Measurements from ENCODE around the gene UBE2Q1. TPM values are rescaled to one million over a fixed set of nuclear protein-coding genes. Genes with fewer than 3 reads are reported as not detected.

UBE2Q1 gene
- total and polyA plus RNA-seq, 4 donors: 25.5 to 63.9 (median 45.0) TPM

DNA sequence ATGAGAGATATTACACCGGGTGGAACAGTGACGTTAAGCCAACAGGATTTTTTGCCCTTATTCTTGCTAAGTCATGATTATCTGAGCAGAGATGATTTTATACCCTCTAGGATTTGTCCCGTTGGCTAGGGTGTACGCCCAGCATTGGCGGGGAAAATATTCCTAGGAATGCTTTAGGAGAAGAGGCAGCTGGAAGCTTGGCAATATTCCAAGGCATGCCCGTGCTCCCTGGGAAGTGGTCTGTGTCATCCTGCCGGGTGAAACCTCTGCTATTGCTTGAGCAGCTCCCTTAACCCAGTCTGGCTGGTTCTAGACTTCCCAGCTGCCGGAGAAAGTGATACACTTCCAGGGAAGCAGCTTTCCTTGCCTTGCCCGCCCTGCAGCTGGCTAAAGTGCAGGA is 25.3 kb upstream of the UBE2Q1 start:
- Histone ChIP-seq H3K27me3 (ENCODE audit: control insufficient read depth in 1 of 2, insufficient read depth in 2 of 2, low read length in 1 of 2) (no peaks in the 10 kb centered on the region), H3K27ac (ENCODE audit: low read depth in 1 of 2, low read length in 2 of 2) (no peak overlapping the region)

DNA sequence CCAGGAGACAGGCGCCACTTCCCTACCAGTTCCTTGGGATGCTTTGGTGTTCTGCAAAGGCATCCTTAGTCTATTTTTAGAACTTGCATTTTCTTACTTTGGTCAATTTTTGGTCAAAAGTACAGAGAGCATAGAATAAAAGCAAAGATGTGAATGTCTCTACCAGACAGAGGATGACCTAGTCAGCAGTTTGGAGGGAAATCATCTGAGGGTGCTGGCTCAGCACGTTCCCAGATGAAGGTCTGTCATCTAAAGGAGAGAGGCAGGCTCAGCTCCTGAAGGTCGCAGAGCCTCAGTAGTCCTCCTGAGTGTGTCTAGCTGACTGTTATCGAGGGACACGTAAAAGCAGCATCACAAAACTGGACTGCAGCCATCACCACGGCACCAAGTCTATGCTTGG is 24.4 kb upstream of the UBE2Q1 start:
- Histone ChIP-seq H3K27me3 (ENCODE audit: control insufficient read depth in 1 of 2, insufficient read depth in 2 of 2, low read length in 1 of 2) (no peaks in the 10 kb centered on the region), H3K9me3 (ENCODE audit: control insufficient read depth, low read length) (no peaks in the 10 kb centered on the region), H3K27ac (ENCODE audit: low read depth in 1 of 2, low read length in 2 of 2) (no peak overlapping the region), H3K4me3 (ENCODE audit: low read length in 2 of 2) (no peak overlapping the region), H3K36me3 (ENCODE audit: control insufficient read depth in 1 of 2, insufficient read depth in 2 of 2, low read length in 1 of 2) (peaks cover 7 to 23% of the 10 kb centered on the region in 2 donors), H3K4me1 (ENCODE audit: control insufficient read depth in 1 of 2, insufficient read depth in 2 of 2, low read length in 2 of 2) (no peaks in the 10 kb centered on the region)
- no peak for ATAC-seq (ENCODE audit: low FRiP score)
- 82 to 86% methylated on average over 6 of the region's 6 CpGs for WGBS, 2 donors
- intact Hi-C loops (cut with DNase I): no loop called here
- no peak for DNase-seq

More for the DNA sequence above, 25.3 kb upstream of the UBE2Q1 start:
- peaks cover 7 to 28% of the 10 kb centered on the region in 2 donors for H3K36me3 ChIP-seq (ENCODE audit: control insufficient read depth in 1 of 2, insufficient read depth in 2 of 2, low read length in 1 of 2)
- no peaks in the 10 kb centered on the region for H3K9me3 ChIP-seq (ENCODE audit: control insufficient read depth, low read length)
- no peaks in the 10 kb centered on the region for H3K4me1 ChIP-seq (ENCODE audit: control insufficient read depth in 1 of 2, insufficient read depth in 2 of 2, low read length in 2 of 2)
- H3K4me3 ChIP-seq (ENCODE audit: low read length in 2 of 2): no peak overlapping the region
- DNase-seq: no peak
- ATAC-seq (ENCODE audit: low FRiP score): no peak
- intact Hi-C loops (cut with DNase I): no loop called here
- WGBS, 2 donors: 53 to 61% methylated on average over 9 of the region's 9 CpGs

DNA sequence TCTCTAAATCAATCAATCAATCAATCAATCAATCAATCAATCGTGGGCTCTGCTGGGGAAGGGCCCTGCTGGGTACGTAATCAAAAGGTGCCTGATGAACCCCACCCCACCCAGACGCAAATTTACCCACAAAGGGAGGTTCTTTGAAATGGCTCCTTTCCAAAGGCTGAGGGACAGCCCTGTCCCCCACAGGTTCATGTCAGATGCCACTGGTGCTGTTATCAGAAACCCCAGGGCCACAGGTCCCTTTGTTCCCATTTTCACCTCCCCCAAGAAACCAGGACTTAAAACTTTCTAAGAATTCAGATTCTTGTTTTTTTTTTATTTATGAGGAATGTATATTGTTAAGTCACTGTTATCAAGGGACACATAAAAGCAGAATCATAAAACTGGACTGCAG is 23.3 kb upstream of the UBE2Q1 start:
- intact Hi-C loops (cut with DNase I): no loop called here
- WGBS, 2 donors: 70 to 86% methylated on average over 3 of the region's 3 CpGs
- no peaks in the 10 kb centered on the region for H3K4me1 ChIP-seq (ENCODE audit: control insufficient read depth in 1 of 2, insufficient read depth in 2 of 2, low read length in 2 of 2)
- H3K9me3 ChIP-seq (ENCODE audit: control insufficient read depth, low read length): no peaks in the 10 kb centered on the region
- H3K4me3 ChIP-seq (ENCODE audit: low read length in 2 of 2): no peak overlapping the region
- ATAC-seq (ENCODE audit: low FRiP score) (no peak), DNase-seq (no peak)
- no peak overlapping the region for H3K27ac ChIP-seq (ENCODE audit: low read depth in 1 of 2, low read length in 2 of 2)
- H3K36me3 ChIP-seq (ENCODE audit: control insufficient read depth in 1 of 2, insufficient read depth in 2 of 2, low read length in 1 of 2): peaks cover 7 to 20% of the 10 kb centered on the region in 2 donors
- no peaks in the 10 kb centered on the region for H3K27me3 ChIP-seq (ENCODE audit: control insufficient read depth in 1 of 2, insufficient read depth in 2 of 2, low read length in 1 of 2)

DNA sequence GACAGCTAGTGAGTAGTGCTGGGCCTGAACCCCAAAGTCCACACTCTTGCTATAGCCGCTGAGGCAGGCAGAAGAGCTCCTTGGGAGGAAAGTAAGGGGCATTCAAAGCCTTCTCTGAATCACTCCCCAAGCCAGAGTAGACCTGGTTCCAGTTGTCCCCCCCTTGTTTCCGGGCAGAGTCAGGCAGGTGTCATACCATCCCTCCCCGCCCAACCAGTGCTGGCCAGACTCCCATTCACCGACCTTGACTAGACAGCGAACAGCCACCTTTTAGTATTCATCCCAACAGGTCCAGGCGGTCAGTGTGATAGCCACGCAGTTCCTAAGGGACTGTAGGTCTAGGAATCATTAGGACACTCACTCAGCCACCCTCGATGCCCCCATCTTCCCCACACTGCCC is 20.9 kb upstream of the UBE2Q1 start:
- H3K4me3 ChIP-seq (ENCODE audit: low read length in 2 of 2): no peak overlapping the region
- whole genome bisulfite sequencing, 2 donors: 89 to 92% methylated on average over 8 of the region's 8 CpGs
- H3K4me1 ChIP-seq (ENCODE audit: control insufficient read depth in 1 of 2, insufficient read depth in 2 of 2, low read length in 2 of 2): no peaks in the 10 kb centered on the region
- ATAC-seq (ENCODE audit: low FRiP score): no peak
- H3K27ac ChIP-seq (ENCODE audit: low read depth in 1 of 2, low read length in 2 of 2): no peak overlapping the region
- intact Hi-C loops (cut with DNase I): no loop called here
- H3K9me3 ChIP-seq (ENCODE audit: control insufficient read depth, low read length): no peaks in the 10 kb centered on the region
- H3K36me3 ChIP-seq (ENCODE audit: control insufficient read depth in 1 of 2, insufficient read depth in 2 of 2, low read length in 1 of 2): peaks cover 0 to 10% of the 10 kb centered on the region in 2 donors
- peak in 1 of 2 donors; percentile 33 for DNase-seq
- no peaks in the 10 kb centered on the region for H3K27me3 ChIP-seq (ENCODE audit: control insufficient read depth in 1 of 2, insufficient read depth in 2 of 2, low read length in 1 of 2)

DNA sequence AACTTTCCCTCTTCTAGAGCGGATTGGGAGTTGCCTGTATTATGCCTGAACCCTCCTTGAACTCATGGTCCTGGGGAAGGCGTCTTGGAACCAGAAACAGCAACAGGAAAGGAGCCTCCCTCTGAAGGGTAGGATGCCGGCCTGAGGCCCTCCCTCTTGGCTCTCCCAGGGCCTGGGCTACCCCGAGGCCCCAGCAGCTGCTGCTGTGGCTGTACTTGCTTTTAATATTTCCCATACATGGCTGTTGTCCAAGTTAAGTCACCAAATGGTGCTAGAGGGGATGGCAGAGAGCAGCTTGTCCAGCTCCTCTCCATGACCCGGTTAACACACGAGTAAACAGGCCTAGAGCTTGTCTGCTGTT is 19.6 kb upstream of the UBE2Q1 start:
- no peaks in the 10 kb centered on the region for H3K4me1 ChIP-seq (ENCODE audit: control insufficient read depth in 1 of 2, insufficient read depth in 2 of 2, low read length in 2 of 2)
- no peak overlapping the region for H3K27ac ChIP-seq (ENCODE audit: low read depth in 1 of 2, low read length in 2 of 2)
- 44 to 47% methylated on average over 6 of the region's 6 CpGs for WGBS, 2 donors
- no peaks in the 10 kb centered on the region for H3K27me3 ChIP-seq (ENCODE audit: control insufficient read depth in 1 of 2, insufficient read depth in 2 of 2, low read length in 1 of 2)
- intact Hi-C loops (cut with DNase I): no loop called here
- DNase-seq (peak in 1 of 2 donors; percentile 47), ATAC-seq (ENCODE audit: low FRiP score) (peak; percentile 45)
- no peaks in the 10 kb centered on the region for H3K9me3 ChIP-seq (ENCODE audit: control insufficient read depth, low read length)
- no peak overlapping the region for H3K4me3 ChIP-seq (ENCODE audit: low read length in 2 of 2)
- peaks cover 0 to 6% of the 10 kb centered on the region in 2 donors for H3K36me3 ChIP-seq (ENCODE audit: control insufficient read depth in 1 of 2, insufficient read depth in 2 of 2, low read length in 1 of 2)

DNA sequence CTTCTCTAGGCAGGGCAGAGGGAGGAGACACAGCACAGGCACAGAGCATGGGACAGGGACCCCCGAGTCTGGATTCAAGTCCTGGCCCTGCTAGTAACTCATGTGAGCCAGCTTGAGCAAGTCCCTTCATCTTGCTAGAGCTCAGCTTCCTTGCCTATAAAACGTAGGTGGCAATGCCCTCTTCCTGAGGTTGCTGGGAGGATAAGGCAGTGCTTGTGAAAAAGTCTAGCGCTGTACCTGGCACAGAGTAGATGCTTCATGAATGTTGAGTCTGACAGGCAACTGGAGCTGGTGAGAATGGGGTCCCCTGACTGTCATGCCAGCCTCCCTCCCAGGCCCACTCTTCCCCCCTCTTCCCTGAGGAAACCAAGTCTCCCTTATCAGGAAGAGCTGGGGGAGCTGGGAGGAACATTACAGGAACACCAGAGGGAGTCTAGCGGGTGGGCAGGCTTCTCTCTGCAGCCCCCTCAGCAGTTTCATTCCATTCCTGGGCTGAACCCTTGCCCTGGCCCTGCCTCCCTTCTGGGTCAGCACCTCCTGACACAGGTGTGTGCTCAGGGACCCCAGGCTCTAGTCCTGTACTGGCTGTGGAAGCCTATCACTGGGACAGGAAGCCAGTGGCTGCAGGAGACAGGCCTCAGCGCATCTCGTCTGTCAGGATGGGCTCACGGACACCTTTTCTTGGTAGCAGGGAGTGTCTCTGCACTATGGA is 19.0 kb upstream of the UBE2Q1 start:
- H3K27ac ChIP-seq (ENCODE audit: low read depth in 1 of 2, low read length in 2 of 2): no peak overlapping the region
- intact Hi-C loops (cut with DNase I): no loop called here
- WGBS, 2 donors: 73 to 75% methylated on average over 7 of the region's 7 CpGs
- peak; percentile 21 for ATAC-seq (ENCODE audit: low FRiP score)
- no peak overlapping the region for H3K4me3 ChIP-seq (ENCODE audit: low read length in 2 of 2)
- no peaks in the 10 kb centered on the region for H3K4me1 ChIP-seq (ENCODE audit: control insufficient read depth in 1 of 2, insufficient read depth in 2 of 2, low read length in 2 of 2)
- DNase-seq: no peak
- peaks cover 0 to 2% of the 10 kb centered on the region in 2 donors for H3K36me3 ChIP-seq (ENCODE audit: control insufficient read depth in 1 of 2, insufficient read depth in 2 of 2, low read length in 1 of 2)
- H3K9me3 ChIP-seq (ENCODE audit: control insufficient read depth, low read length): no peaks in the 10 kb centered on the region
- no peaks in the 10 kb centered on the region for H3K27me3 ChIP-seq (ENCODE audit: control insufficient read depth in 1 of 2, insufficient read depth in 2 of 2, low read length in 1 of 2)

DNA sequence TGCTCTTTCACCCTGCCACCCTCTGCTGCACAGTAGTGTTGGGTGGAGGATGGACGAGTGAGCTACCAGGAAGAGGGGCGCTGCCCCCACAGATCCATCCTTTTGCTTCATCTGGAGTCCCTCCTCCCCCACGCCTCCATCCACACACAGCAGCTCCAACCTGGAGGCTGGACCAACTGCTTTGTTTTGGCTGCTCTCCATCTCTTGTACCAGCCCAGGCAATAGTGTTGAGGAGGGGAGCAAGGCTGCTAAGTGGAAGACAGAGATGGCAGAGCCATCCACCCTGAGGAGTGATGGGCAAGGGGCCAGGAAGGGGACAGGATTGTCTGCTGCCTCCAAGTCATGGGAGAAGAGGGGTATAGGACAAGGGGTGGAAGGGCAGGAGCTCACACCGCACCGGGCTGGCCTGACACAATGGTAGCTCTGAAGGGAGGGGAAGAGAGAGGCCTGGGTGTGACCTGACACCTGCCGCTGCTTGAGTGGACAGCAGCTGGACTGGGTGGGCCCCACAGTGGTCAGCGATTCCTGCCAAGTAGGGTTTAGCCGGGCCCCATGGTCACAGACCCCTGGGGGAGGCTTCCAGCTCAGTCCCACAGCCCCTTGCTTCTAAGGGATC is 17.6 kb upstream of the UBE2Q1 start:
- 80 to 86% methylated on average over 8 of the region's 8 CpGs for WGBS, 2 donors
- intact Hi-C loops (cut with DNase I): no loop called here
- Histone ChIP-seq H3K4me3 (ENCODE audit: low read length in 2 of 2) (no peak overlapping the region), H3K27me3 (ENCODE audit: control insufficient read depth in 1 of 2, insufficient read depth in 2 of 2, low read length in 1 of 2) (no peaks in the 10 kb centered on the region), H3K27ac (ENCODE audit: low read depth in 1 of 2, low read length in 2 of 2) (no peak overlapping the region), H3K9me3 (ENCODE audit: control insufficient read depth, low read length) (no peaks in the 10 kb centered on the region), H3K4me1 (ENCODE audit: control insufficient read depth in 1 of 2, insufficient read depth in 2 of 2, low read length in 2 of 2) (no peaks in the 10 kb centered on the region), H3K36me3 (ENCODE audit: control insufficient read depth in 1 of 2, insufficient read depth in 2 of 2, low read length in 1 of 2) (no peaks in the 10 kb centered on the region)
- peak in 1 of 2 donors; percentile 48 for DNase-seq
- ATAC-seq (ENCODE audit: low FRiP score): no peak

DNA sequence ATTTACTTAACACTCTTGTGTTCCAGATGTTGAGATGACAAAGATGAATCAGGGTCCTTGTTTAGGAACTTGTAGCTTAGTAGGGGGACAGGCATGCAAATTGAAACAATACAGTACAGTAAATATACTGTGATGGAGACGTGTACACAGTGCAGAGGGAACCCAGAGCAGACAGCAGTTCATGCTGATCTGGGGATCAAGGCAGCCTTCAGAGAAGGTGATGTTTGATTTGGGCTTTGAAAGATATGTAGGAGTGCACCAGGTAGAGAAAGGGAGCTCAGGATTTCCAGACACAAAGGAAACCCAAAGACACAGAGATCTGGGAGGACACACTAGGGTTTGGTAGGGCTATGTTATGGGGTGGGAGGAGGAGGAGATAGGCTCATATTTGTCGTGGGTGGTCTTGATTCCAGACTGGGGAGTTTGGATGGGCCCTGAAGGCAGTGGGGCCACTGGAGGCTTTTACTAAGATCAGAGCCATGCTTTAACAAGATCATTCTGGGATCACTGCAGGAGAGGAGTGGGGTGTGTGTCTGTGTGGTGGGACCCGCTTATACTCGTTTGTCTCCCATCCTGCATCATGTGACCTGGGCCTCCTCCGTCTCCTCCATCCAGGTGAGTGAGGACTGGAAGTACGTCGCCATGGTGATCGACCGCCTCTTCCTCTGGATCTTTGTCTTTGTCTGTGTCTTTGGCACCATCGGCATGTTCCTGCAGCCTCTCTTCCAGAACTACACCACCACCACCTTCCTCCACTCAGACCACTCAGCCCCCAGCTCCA is 16.9 kb upstream of the UBE2Q1 start:
- DNase-seq (no peak), ATAC-seq (ENCODE audit: low FRiP score) (no peak)
- Histone ChIP-seq H3K4me1 (ENCODE audit: control insufficient read depth in 1 of 2, insufficient read depth in 2 of 2, low read length in 2 of 2) (no peaks in the 10 kb centered on the region), H3K27me3 (ENCODE audit: control insufficient read depth in 1 of 2, insufficient read depth in 2 of 2, low read length in 1 of 2) (no peaks in the 10 kb centered on the region), H3K36me3 (ENCODE audit: control insufficient read depth in 1 of 2, insufficient read depth in 2 of 2, low read length in 1 of 2) (no peaks in the 10 kb centered on the region), H3K4me3 (ENCODE audit: low read length in 2 of 2) (no peak overlapping the region), H3K27ac (ENCODE audit: low read depth in 1 of 2, low read length in 2 of 2) (no peak overlapping the region), H3K9me3 (ENCODE audit: control insufficient read depth, low read length) (no peaks in the 10 kb centered on the region)
- 75 to 77% methylated on average over 10 of the region's 10 CpGs for WGBS, 2 donors
- intact Hi-C loops (cut with DNase I): no loop called here

Measured in aorta (tissue), 5 donors.